AG04449 (cell line): ENCODE data around the gene CCDC70.

ENCODE experiments used
- CTCF ChIA-PET: fragments of 350-600 bp; formaldehyde crosslinking; extraction: SDS; loops from one replicate; lab custom pipeline; 2021; ENCODE audit warnings: antibody characterized with exemption; lab: Yijun Ruan, JAX
- POLR2A ChIA-PET: fragments of 400-600, 350-600 bp; formaldehyde crosslinking; extraction: SDS; loops from one replicate; lab custom pipeline; 2020; ENCODE audit warnings: antibody characterized with exemption, inconsistent platforms; lab: Yijun Ruan, JAX
- DNase-seq: peaks from one replicate; pipeline ENCODE4 v3.0.0-alpha.2; 2010; ENCODE audit warnings: low read depth, low spot score
- H3K4me3 ChIP-seq: 2 replicates; pipeline ENCODE4 v1.5.1; 2011; ENCODE audit warnings: low read depth, mild to moderate bottlenecking, control low read depth, low read length
- TF ChIP-seq, protein P1 (sequence below): IDR thresholded peaks from one replicate; pipeline ENCODE4 v1.5.1; 2011; ENCODE audit warnings: mild to moderate bottlenecking, moderate library complexity, low read length, control low read depth, inconsistent platforms; ENCODE audit not compliant: insufficient read depth; ENCODE audit errors: missing control alignments

The CCDC70 gene

DNA sequence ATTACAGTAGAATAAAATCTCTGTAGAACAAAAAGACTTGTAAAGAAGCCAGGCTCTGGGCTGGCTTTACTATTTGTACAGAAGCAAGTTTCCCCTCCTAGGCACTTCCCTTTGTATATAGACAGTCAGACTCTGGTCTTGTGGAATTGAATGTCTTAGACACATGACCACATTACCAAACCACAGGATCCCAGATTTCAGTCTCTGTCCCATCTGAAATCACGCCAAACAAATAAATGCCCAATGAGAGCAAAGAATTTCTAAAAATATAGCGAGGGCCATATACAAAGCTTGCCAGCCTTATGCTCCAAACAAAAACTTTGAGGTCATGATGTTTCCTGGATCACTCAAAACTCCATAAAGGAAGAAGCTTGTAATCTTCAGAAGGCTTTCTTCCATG is 23.9 kb downstream of the CCDC70 start:
- TF ChIP-seq, protein P1, sequence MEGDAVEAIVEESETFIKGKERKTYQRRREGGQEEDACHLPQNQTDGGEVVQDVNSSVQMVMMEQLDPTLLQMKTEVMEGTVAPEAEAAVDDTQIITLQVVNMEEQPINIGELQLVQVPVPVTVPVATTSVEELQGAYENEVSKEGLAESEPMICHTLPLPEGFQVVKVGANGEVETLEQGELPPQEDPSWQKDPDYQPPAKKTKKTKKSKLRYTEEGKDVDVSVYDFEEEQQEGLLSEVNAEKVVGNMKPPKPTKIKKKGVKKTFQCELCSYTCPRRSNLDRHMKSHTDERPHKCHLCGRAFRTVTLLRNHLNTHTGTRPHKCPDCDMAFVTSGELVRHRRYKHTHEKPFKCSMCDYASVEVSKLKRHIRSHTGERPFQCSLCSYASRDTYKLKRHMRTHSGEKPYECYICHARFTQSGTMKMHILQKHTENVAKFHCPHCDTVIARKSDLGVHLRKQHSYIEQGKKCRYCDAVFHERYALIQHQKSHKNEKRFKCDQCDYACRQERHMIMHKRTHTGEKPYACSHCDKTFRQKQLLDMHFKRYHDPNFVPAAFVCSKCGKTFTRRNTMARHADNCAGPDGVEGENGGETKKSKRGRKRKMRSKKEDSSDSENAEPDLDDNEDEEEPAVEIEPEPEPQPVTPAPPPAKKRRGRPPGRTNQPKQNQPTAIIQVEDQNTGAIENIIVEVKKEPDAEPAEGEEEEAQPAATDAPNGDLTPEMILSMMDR, result no peak
- no peak overlapping the region for H3K4me3 ChIP-seq
- ChIA-PET POLR2A (no interaction called here), CTCF (interaction anchor here (0.7 to 1.3 kb wide), 2 partner anchors 10 to 242 kb away, joined by 3 read pairs; no protein-coding TSS in a partner anchor)
- no peak for DNase-seq

DNA sequence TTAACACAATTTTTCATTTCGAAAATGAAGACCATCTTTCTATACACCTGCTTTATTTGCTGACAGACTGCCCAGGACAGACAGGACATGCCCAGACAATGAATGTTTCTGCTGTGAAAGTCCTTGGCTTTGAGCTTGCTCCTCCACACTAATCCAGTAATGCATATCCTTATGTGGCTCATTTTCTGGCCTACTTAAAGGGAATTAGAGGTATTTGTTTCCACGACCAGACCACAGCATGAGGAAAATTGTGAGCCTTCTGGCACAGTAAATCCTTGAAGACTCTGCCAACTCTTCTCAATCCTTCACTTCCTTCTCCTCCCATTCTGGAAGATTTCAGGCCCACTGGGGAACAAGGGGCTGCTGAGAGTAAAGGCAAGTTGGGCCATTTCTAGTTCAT is 25.7 kb downstream of the CCDC70 start:
- CTCF ChIA-PET, result interaction anchor here (1.2 kb wide), 1 partner anchor 8 kb away, joined by 4 read pairs; no protein-coding TSS in a partner anchor
- POLR2A ChIA-PET, result no interaction called here
- no peak overlapping the region for H3K4me3 ChIP-seq
- TF ChIP-seq, protein P1, result no peak
- no peak for DNase-seq

DNA sequence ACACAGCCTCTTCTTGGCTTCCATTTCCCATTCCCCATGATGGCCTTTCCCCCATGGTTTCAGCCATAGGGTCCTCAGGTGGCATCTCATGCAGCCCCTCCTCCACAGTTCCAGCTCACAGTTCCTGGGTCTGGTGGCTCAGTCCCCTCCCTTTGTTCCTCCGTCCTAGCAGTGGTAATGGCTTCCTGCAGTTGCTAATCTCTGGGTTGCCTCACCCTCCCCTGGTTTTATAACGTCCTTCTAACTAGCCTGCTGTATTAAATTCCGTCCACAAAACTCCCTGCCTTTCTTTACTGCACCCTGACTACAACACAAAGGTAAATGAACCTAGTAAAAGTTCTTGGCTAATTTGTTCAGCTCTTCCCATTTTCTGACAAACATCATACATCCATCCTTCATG is 30.9 kb downstream of the CCDC70 start:
- H3K4me3 ChIP-seq, result no peak overlapping the region
- TF ChIP-seq, protein P1, result no peak
- ChIA-PET POLR2A (no interaction called here), CTCF (interaction anchor here (0.7 to 6.6 kb wide), 7 partner anchors 10 to 558 kb away, joined by 3 to 83 read pairs (median 4); partner anchors contain the start of gene NEK5)
- DNase-seq, result no peak

DNA sequence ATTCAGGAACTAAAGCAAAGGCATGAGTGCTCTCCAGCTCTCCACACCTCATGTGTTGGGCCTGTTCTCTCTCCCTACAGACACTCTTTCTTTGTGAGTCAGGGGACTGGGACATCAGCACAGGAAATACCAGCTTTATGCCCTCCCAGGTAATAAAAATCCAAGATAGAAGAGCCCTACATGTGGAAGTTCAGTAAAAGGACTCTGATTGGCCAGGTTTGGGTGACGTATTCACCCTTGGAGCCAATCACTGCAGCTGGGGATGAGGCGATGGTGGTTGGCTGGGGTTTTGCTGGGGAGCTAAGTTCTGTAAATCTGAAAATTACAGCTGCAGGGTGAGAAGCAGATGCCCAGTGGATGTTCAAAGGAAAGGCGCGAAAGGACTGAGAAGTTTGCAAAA is 32.5 kb downstream of the CCDC70 start:
- no peak overlapping the region for H3K4me3 ChIP-seq
- ChIA-PET CTCF (interaction anchor here (1.0 to 6.6 kb wide), 4 partner anchors 11 to 556 kb away, joined by 3 to 83 read pairs (median 11); partner anchors contain the start of genes NEK5 and VPS36), POLR2A (no interaction called here)
- TF ChIP-seq, protein P1, result no peak
- no peak for DNase-seq

DNA sequence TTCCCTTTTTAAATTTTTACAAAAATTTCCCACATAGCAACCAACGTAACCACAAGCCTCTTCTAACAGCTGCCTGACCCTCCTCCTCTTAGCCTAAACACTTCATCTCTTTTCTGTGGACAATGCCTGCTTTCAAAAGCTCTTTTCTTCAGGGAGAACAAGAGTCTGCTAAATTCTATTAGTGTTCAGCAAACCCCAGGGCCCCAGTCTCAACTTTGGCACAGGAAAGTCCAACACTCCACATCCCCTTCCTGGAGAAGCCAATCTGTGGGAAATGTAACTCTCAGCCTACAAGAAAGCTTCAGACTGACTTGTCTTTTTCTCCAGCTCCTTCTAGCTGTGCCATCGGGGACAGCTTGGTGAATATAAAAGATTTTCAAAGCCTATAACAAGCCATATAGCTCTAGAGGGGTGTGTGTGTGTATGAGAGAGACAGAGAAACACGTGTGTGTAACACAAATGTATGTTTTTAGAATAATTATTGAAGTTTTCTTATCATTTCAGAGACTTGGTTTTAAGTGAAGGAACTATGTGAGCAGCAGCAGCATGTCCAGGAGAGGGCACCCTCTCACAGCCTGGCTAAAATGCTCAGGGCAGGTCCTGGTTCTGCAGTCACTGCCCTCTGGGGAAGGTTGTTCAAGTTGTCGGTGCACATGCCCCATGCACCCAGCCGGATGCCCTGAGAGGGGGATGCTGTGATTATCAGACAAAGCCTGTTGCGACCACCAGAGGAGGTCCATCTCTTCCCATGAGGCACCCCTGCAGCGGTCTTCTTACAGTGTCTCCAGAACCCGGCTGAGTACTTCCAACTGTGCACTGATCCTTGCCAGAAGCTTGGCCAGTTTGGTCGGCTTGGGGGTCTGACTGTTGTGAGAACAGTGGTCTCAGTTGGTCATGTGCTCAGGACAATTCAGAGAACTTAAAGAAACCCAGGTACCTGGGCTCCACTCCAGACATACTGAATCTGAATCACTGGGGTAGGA is 34.4 kb downstream of the CCDC70 start:
- POLR2A ChIA-PET, result no interaction called here
- TF ChIP-seq, protein P1, result peak; percentile 78
- peak; percentile 21 for DNase-seq
- H3K4me3 ChIP-seq, result no peak overlapping the region
- CTCF ChIA-PET, result interaction anchor here (0.7 to 6.6 kb wide), 24 partner anchors 9 to 771 kb away, joined by 3 to 83 read pairs (median 3); partner anchors contain the start of gene NEK5

DNA sequence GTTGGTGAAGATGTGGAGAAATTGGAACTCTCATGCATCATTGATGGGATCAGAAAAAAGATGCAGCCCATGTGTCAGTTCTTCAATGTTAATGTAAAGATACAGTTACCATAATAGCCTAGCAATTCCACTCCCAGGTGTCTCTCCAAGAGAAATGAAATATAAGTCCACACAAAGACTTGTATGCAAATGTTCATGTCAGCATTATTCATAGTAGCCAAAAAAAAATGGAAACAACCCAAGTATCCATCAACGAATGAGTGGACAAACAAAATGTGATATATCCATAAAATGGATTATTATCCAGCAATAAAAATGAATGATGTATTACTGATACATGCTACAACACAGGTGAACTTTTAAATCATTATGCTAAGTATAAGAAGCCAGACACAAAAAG is 38.7 kb downstream of the CCDC70 start:
- ChIA-PET CTCF (no interaction called here), POLR2A (no interaction called here)
- no peak for DNase-seq
- TF ChIP-seq, protein P1, result no peak
- no peak overlapping the region for H3K4me3 ChIP-seq
